Esophagus squamous epithelium (tissue), 5 donors: ENCODE results near the gene HBP1. TPM values are rescaled to one million over a fixed set of nuclear protein-coding genes. Genes with fewer than 3 reads are reported as not detected.

Source experiments
- DNase-seq: peaks from one replicate; lab custom pipeline; 2025; lab: John Stamatoyannopoulos, UW
- H3K27ac ChIP-seq, 4 donors: fragments of 200-600 bp; sonication (generic); one replicate each; pipeline ENCODE4 v1.5.1; 2016 to 2019; ENCODE audit warnings: mild to moderate bottlenecking in 1 of 4
- H3K27me3 ChIP-seq, 4 donors: fragments of 200-600 bp; sonication (generic); 1 replicate in 3 of 4; 2 replicates in 1 of 4; pipeline versions ENCODE4 v1.5.1 to v1.6.0; 2017 to 2021; ENCODE audit warnings: antibody characterized with exemption in 1 of 4
- H3K36me3 ChIP-seq, 3 donors: fragments of 200-600 bp; sonication (generic); one replicate each; pipeline ENCODE4 v1.5.1; 2016 to 2019
- H3K4me1 ChIP-seq, 3 donors: fragments of 200-600 bp; sonication (generic); one replicate each; pipeline ENCODE4 v1.5.1; 2017 to 2019
- H3K4me3 ChIP-seq, 4 donors: fragments of 200-600 bp; sonication (generic); 1 replicate in 3 of 4; 2 replicates in 1 of 4; pipeline ENCODE4 v1.5.1; 2016 to 2019; ENCODE audit warnings: mild to moderate bottlenecking in 2 of 4, moderate library complexity in 1 of 4
- H3K9me3 ChIP-seq, 3 donors: fragments of 200-600 bp; sonication (generic); one replicate each; pipeline ENCODE4 v1.5.1; 2016 to 2019
- POLR2A ChIP-seq, 4 donors: fragments of 450-650 bp; IDR thresholded peaks; one replicate each; pipeline ENCODE4 v1.6.1; 2017; ENCODE audit warnings: antibody characterized with exemption in 4 of 4, mild to moderate bottlenecking in 4 of 4, moderate library complexity in 3 of 4
- WGBS, 2 donors: methylation state at CpG; one replicate each; pipeline ENCODE4 v1.1.5; 2018; 5-methylcytosine and 5-hydroxymethylcytosine counted together
- intact Hi-C: fragments of 100-400 bp; cut with DNase I; formaldehyde crosslinking; loops from one replicate; pipeline ENCODE4 v1.15.0; 2022
- total RNA-seq, 4 donors: library from RNA; depleted of rRNA; stranded (reverse); fragments of >200 nt; gene quantifications; one replicate each; pipeline ENCODE4 v1.1.0, GENCODE V29; 2016
- TF ChIP-seq, protein P1 (sequence below), 6 experiments: fragments of 450-650 bp in 4 of 6; fragments of 200-600 bp in 2 of 6; sonication (generic) in 2 of 6; IDR thresholded peaks; one replicate each; pipeline ENCODE4 v1.5.1; 2016 to 2019; ENCODE audit warnings: antibody characterized with exemption in 6 of 6, mild to moderate bottlenecking in 4 of 6, moderate library complexity in 4 of 6
- donor health status: DM: yes; HTN: yes; CAD: no.

The HBP1 gene
- total RNA-seq, 4 donors from 2014 or later: 51.5 to 108 (median 69.7) TPM

DNA sequence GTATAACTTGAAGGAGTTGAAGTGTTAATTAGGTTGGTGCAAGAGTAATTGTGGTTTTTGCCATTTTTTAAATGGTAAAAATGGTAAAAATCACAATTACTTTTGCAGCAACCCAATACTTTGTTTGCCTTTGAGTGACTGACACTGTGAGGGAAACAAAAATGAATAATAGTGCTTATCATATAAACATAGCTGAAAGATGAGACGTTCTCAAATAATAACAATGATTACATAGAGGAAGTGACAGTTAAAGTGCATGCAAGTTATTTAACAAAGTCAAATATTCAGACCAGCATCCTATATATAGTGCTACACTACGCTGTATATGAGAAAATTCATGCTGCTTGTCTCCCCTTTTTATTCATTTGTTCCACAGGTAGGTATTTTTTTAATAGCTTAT is 4.7 kb upstream of the HBP1 start:
- no peak for DNase-seq
- Histone ChIP-seq H3K36me3 (no peaks in the 10 kb centered on the region), H3K27ac (no peak overlapping the region), H3K27me3 (no peaks in the 10 kb centered on the region), H3K4me1 (peaks cover 0 to 10% (median 0%) of the 10 kb centered on the region in 3 donors), H3K4me3 (no peak overlapping the region), H3K9me3 (no peaks in the 10 kb centered on the region)
- WGBS, 2 donors: 44 to 50% methylated on average over 2 of the region's 2 CpGs
- TF ChIP-seq, protein P1, sequence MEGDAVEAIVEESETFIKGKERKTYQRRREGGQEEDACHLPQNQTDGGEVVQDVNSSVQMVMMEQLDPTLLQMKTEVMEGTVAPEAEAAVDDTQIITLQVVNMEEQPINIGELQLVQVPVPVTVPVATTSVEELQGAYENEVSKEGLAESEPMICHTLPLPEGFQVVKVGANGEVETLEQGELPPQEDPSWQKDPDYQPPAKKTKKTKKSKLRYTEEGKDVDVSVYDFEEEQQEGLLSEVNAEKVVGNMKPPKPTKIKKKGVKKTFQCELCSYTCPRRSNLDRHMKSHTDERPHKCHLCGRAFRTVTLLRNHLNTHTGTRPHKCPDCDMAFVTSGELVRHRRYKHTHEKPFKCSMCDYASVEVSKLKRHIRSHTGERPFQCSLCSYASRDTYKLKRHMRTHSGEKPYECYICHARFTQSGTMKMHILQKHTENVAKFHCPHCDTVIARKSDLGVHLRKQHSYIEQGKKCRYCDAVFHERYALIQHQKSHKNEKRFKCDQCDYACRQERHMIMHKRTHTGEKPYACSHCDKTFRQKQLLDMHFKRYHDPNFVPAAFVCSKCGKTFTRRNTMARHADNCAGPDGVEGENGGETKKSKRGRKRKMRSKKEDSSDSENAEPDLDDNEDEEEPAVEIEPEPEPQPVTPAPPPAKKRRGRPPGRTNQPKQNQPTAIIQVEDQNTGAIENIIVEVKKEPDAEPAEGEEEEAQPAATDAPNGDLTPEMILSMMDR (IDR thresholded peaks at IDR 0.05): no peak
- no peak for TF ChIP-seq POLR2A (IDR thresholded peaks at IDR 0.05)
- intact Hi-C loops: no loop called here

DNA sequence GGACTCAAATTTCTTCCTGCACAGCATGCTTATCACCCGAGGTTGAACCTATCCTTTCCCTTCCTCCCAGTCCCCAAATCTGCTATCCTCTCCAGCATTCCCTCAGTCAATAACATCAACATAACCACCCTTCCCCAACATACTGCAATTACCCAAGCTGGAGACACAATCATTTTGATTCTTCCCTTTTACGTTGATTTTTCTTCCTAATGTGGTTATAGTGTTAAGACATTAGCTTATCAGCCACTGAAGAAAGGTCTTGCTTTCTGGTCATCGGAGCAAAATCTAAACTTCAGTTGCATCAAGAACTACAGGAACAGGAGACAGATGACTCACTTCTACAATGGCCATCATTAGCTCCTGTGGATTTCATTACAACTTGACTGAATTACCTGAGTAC is 3.5 kb upstream of the HBP1 start:
- H3K4me3 ChIP-seq: no peak overlapping the region
- H3K27ac ChIP-seq: no peak overlapping the region
- H3K9me3 ChIP-seq: no peaks in the 10 kb centered on the region
- TF ChIP-seq, protein P1 (IDR thresholded peaks at IDR 0.05): no peak
- TF ChIP-seq POLR2A (IDR thresholded peaks at IDR 0.05): no peak
- WGBS, 2 donors: 76 to 83% methylated on average over 3 of the region's 3 CpGs
- no peaks in the 10 kb centered on the region for H3K36me3 ChIP-seq
- no peaks in the 10 kb centered on the region for H3K27me3 ChIP-seq
- DNase-seq: no peak
- H3K4me1 ChIP-seq: peaks cover 0 to 14% (median 5%) of the 10 kb centered on the region in 3 donors
- intact Hi-C loops: no loop called here

DNA sequence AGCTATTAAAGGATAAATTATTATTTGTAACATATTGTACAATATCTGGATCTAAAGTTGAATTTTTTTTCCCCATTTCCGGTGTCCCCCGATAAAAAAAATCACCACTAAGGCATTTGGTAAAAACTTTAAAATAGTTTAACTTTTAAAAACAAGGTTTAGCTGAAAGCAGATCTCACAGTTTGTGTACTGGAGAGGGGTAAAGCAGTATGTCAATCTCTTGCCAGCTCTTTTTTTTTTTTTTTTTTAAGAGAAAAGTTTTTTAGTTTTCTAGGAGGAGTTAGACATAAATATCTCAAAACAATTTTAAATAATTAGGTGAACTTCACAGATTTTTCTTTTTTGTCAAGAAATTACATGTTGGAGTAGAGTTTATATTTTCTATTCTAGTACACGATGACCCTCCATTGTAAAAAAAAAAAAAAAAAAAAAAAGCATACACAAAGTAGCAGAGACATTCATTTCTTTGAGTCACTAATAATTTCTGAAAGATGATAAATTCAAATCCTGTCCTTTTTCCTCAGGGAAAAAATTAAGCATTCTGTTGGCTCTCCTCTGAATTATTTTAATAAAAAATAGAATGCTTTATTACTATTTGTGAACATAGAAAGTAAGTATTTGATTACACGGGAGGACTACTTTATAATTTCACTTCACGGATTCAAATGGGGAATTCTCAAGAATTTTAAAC is 1.9 kb upstream of the HBP1 start:
- WGBS, 2 donors: 36 to 39% methylated on average over 5 of the region's 5 CpGs
- Histone ChIP-seq H3K27ac (peak overlapping the region; percentile 95 to 99 (median 98)), H3K4me1 (peaks cover 5 to 29% (median 10%) of the 10 kb centered on the region in 3 donors), H3K9me3 (no peaks in the 10 kb centered on the region), H3K4me3 (peak overlapping the region; percentile 41 to 74 (median 59)), H3K27me3 (no peaks in the 10 kb centered on the region), H3K36me3 (peaks cover 0 to 6% (median 0%) of the 10 kb centered on the region in 3 donors)
- no peak for DNase-seq
- intact Hi-C loops: no loop called here
- no peak for TF ChIP-seq POLR2A (IDR thresholded peaks at IDR 0.05)
- TF ChIP-seq, protein P1 (IDR thresholded peaks at IDR 0.05): no peak

DNA sequence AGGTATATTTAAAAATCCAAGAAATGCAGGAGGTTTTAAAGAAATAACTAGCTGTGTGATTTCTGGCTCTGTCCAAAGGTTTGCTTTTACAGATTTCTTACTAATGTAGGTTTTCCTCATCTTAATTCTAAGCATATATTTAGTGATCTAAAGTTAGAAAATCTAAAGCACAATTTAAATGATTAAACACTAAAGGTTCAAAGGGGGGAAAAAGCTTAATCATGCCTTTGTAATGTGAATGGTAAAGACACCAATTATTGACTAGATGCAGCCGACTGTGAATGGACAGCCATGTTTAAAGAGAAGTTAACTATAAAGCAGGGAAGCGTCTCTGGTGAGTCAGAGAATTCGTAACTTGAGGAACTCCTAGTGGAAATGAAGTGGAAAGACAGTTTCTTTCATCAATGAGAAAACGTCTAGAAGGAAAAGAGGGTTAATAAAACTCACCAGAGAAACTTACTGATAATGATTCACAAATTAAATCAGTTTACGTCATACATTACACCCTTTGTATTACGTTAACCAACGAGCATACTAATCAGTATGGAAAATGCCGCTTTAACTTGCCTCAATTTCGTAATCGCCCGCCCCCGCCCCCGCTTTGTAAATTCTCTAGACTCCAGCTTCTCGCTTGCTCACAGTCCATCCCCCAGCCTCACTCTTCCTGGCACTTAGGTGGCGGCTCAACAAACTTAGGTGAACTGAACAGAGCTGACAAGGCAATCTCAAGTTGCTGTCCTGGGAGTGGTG is 1.1 kb upstream of the HBP1 start:
- intact Hi-C loops: no loop called here
- peaks cover 0 to 6% (median 0%) of the 10 kb centered on the region in 3 donors for H3K36me3 ChIP-seq
- TF ChIP-seq, protein P1 (IDR thresholded peaks at IDR 0.05): peak in 5 of 6 experiments; percentile 15 to 66 (median 37)
- no peak for TF ChIP-seq POLR2A (IDR thresholded peaks at IDR 0.05)
- H3K27ac ChIP-seq: peak overlapping the region; percentile 95 to 99 (median 98)
- no peaks in the 10 kb centered on the region for H3K27me3 ChIP-seq
- peak overlapping the region; percentile 41 to 74 (median 59) for H3K4me3 ChIP-seq
- no peak for DNase-seq
- H3K9me3 ChIP-seq: no peaks in the 10 kb centered on the region
- whole genome bisulfite sequencing, 2 donors: 0% methylated on average over 14 of the region's 15 CpGs
- H3K4me1 ChIP-seq: peaks cover 5 to 37% (median 12%) of the 10 kb centered on the region in 3 donors
